ENCODE data around the gene FIGLA. TPM values are rescaled to one million over a fixed set of nuclear protein-coding genes. Genes with fewer than 3 reads are reported as not detected.
"Not testable (repeated sequence)": the region's sequence is repeated elsewhere in the genome, so short reads cannot be mapped to it uniquely, and the experiment has no call there.

The FIGLA gene
- total RNA-seq, 1 experiment from 2014 or later: not detected

GRCh38 chr2:70799706-70800105, 9.3 kb upstream of the FIGLA start:
- Mint-ChIP-seq H3K9me3 (peaks cover 25% of the 10 kb centered on the region), H3K36me3 (peaks cover 12% of the 10 kb centered on the region), H3K4me3 (no peak overlapping the region), H3K27me3 (ENCODE audit: low read depth) (peaks cover 86% of the 10 kb centered on the region), H3K27ac (no peak overlapping the region), H3K4me1 (peaks cover 3% of the 10 kb centered on the region; the same call in 1 of the 2 replicates)
- ChIA-PET CTCF (no interaction called here), POLR2A (no interaction called here)
- DNase-seq (ENCODE audit: low spot score) (no peak), ATAC-seq (no peak)
- TF ChIP-seq ZNF396 (CRISPR knock-in tag; IDR thresholded peaks at IDR 0.05; ENCODE audit: borderline replicate concordance) (no peak), ESRRA (CRISPR knock-in tag; IDR thresholded peaks at IDR 0.05; ENCODE audit: borderline replicate concordance) (no peak), ATF6 (CRISPR knock-in tag; IDR thresholded peaks at IDR 0.05) (no peak), ZBTB43 (CRISPR knock-in tag; IDR thresholded peaks at IDR 0.05) (no peak), USF2 (CRISPR knock-in tag; IDR thresholded peaks at IDR 0.05) (no peak), ATF2 (CRISPR knock-in tag; IDR thresholded peaks at IDR 0.05; ENCODE audit: borderline replicate concordance, low read depth) (no peak), EMX1 (CRISPR knock-in tag; IDR thresholded peaks at IDR 0.05) (no peak), NR2C2 (CRISPR knock-in tag; IDR thresholded peaks at IDR 0.05) (no peak), MXD4 (CRISPR knock-in tag; IDR thresholded peaks at IDR 0.05; ENCODE audit: borderline replicate concordance) (no peak), ZNF671 (CRISPR knock-in tag; IDR thresholded peaks at IDR 0.05) (no peak), CREM (CRISPR knock-in tag; IDR thresholded peaks at IDR 0.05) (no peak)
- TF ChIP-seq, protein P1, sequence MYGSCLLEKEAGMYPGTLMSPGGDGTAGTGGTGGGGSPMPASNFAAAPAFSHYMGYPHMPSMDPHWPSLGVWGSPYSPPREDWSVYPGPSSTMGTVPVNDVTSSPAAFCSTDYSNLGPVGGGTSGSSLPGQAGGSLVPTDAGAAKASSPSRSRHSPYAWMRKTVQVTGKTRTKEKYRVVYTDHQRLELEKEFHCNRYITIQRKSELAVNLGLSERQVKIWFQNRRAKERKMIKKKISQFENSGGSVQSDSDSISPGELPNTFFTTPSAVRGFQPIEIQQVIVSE (CRISPR knock-in tag; IDR thresholded peaks at IDR 0.05; ENCODE audit: borderline replicate concordance): no peak
- TF ChIP-seq, protein P2, sequence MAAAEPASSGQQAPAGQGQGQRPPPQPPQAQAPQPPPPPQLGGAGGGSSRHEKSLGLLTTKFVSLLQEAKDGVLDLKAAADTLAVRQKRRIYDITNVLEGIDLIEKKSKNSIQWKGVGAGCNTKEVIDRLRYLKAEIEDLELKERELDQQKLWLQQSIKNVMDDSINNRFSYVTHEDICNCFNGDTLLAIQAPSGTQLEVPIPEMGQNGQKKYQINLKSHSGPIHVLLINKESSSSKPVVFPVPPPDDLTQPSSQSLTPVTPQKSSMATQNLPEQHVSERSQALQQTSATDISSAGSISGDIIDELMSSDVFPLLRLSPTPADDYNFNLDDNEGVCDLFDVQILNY (CRISPR knock-in tag; IDR thresholded peaks at IDR 0.05): no peak
- TF ChIP-seq, protein P3, sequence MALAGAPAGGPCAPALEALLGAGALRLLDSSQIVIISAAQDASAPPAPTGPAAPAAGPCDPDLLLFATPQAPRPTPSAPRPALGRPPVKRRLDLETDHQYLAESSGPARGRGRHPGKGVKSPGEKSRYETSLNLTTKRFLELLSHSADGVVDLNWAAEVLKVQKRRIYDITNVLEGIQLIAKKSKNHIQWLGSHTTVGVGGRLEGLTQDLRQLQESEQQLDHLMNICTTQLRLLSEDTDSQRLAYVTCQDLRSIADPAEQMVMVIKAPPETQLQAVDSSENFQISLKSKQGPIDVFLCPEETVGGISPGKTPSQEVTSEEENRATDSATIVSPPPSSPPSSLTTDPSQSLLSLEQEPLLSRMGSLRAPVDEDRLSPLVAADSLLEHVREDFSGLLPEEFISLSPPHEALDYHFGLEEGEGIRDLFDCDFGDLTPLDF (CRISPR knock-in tag; IDR thresholded peaks at IDR 0.05): no peak

DNA sequence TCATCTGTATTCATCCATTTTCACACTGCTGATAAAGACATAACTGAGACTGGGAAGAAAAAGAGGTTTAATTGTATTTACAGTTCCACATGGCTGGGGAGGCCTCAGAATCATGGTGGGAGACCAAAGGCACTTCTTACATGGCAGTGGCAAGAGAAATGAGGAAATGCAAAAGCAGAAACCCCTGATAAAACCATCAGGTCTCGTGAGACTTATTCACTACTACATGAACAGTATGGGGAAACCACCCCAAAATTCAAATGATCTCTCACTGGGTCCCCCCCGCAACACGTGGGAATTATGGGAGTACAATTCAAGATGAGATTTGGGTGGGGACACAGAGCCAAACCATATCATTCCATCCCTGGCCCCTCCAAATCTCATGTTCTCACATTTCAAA, 7.6 kb upstream of the FIGLA start:
- DNase-seq (ENCODE audit: low spot score); H3K4me3 Mint-ChIP-seq; CTCF ChIA-PET; H3K4me1 Mint-ChIP-seq; H3K27ac Mint-ChIP-seq; POLR2A ChIA-PET; ATAC-seq: not testable (repeated sequence)
- Mint-ChIP-seq H3K27me3 (ENCODE audit: low read depth) (peaks cover 97% of the 10 kb centered on the region), H3K36me3 (peaks cover 12% of the 10 kb centered on the region), H3K9me3 (peaks cover 25% of the 10 kb centered on the region)

Measured in WTC11 (cell line).